SU-DHL-6 (cell line): ENCODE results near the gene FIBCD1.

Experiments
- EZH2phosphoT487 ChIP-seq: fragments of 200-600 bp; sonication (generic), shearing (Covaris generic); conservative IDR thresholded peaks from 2 replicates; pipeline ENCODE4 v1.6.1; 2018; ENCODE audit warnings: mild to moderate bottlenecking, antibody characterized with exemption, low read length, moderate library complexity, mixed read lengths
- TF ChIP-seq, protein P1 (sequence below): fragments of 200-600 bp; sonication (generic); IDR thresholded peaks from one replicate; pipeline ENCODE4 v1.5.1; 2017; ENCODE audit warnings: antibody characterized with exemption, mild to moderate bottlenecking, low read length, moderate library complexity; ENCODE audit not compliant: insufficient read depth, poor library complexity, severe bottlenecking

DNA sequence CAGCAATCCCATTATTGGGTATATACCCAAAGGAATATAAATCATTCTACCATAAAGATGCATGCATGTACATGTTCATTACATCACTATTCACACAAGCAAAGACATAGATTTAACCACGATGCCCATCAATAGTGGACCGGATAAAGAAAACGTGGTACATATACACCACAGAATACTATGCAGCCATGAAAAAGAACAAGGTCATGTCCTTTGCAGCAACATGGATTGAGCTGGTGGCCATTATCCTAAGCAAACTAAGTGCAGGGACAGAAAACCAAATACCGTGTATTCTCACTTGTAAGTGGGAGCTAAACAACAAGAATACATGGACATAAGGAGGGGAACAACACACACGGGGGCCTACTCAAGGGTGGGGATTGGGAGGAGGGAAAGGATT is 36.1 kb upstream of the FIBCD1 start:
- TF ChIP-seq, protein P1, sequence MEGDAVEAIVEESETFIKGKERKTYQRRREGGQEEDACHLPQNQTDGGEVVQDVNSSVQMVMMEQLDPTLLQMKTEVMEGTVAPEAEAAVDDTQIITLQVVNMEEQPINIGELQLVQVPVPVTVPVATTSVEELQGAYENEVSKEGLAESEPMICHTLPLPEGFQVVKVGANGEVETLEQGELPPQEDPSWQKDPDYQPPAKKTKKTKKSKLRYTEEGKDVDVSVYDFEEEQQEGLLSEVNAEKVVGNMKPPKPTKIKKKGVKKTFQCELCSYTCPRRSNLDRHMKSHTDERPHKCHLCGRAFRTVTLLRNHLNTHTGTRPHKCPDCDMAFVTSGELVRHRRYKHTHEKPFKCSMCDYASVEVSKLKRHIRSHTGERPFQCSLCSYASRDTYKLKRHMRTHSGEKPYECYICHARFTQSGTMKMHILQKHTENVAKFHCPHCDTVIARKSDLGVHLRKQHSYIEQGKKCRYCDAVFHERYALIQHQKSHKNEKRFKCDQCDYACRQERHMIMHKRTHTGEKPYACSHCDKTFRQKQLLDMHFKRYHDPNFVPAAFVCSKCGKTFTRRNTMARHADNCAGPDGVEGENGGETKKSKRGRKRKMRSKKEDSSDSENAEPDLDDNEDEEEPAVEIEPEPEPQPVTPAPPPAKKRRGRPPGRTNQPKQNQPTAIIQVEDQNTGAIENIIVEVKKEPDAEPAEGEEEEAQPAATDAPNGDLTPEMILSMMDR = no peak
- no peak for TF ChIP-seq EZH2phosphoT487
